Gastrocnemius medialis (tissue), 4 donors: ENCODE measurements around the gene POLA2. TPM values are rescaled to one million over a fixed set of nuclear protein-coding genes. Genes with fewer than 3 reads are reported as not detected.

Experiments
- ATAC-seq, 2 donors: fragments of 150-250 bp; one replicate each; pipeline ENCODE4 v1.9.1; 2016
- DNase-seq, 2 donors: peaks; one replicate each; pipeline ENCODE4 v3.0.0-alpha.2; 2019
- H3K27ac ChIP-seq, 4 donors: fragments of 200-600 bp; sonication (generic); 1 replicate in 1 of 4; 2 replicates in 3 of 4; pipeline ENCODE4 v1.5.1; 2016 to 2018; ENCODE audit warnings: mild to moderate bottlenecking in 2 of 4, moderate library complexity in 1 of 4
- H3K27me3 ChIP-seq, 3 donors: fragments of 200-600 bp; sonication (generic) in 2 of 3; 1 replicate in 1 of 3; 2 replicates in 2 of 3; pipeline versions ENCODE4 v1.5.1 to v1.6.0; 2016 to 2019; ENCODE audit warnings: mild to moderate bottlenecking in 1 of 3, moderate library complexity in 1 of 3
- H3K36me3 ChIP-seq, 2 donors: fragments of 200-600 bp; sonication (generic) in 1 of 2; one replicate each; pipeline ENCODE4 v1.5.1; 2017 to 2018
- H3K4me1 ChIP-seq, 2 donors: fragments of 200-600 bp; sonication (generic) in 1 of 2; one replicate each; pipeline ENCODE4 v1.5.1; 2016 to 2017; ENCODE audit warnings: mild to moderate bottlenecking in 2 of 2
- H3K4me3 ChIP-seq, 4 donors: fragments of 200-600 bp; sonication (generic) in 3 of 4; 1 replicate in 1 of 4; 2 replicates in 3 of 4; pipeline ENCODE4 v1.5.1; 2016 to 2019; ENCODE audit warnings: mild to moderate bottlenecking in 2 of 4
- H3K9me3 ChIP-seq, 3 donors: fragments of 200-600 bp; sonication (generic) in 2 of 3; 1 replicate in 1 of 3; 2 replicates in 2 of 3; pipeline ENCODE4 v1.5.1; 2016 to 2019
- POLR2A ChIP-seq, 2 donors: fragments of 450-650 bp; IDR thresholded peaks; one replicate each; pipeline ENCODE4 v1.6.1; 2017; ENCODE audit warnings: antibody characterized with exemption in 2 of 2, mild to moderate bottlenecking in 2 of 2, moderate library complexity in 2 of 2
- in situ Hi-C, 4 donors: fragments of 200-750 bp; cut with MboI; loops; one replicate each; pipeline versions ENCODE4 v1.15.0 to v1.8.0; 2017; ENCODE audit warnings: low sequenced_read_pairs in 4 of 4
- intact Hi-C: fragments of 100-400 bp; cut with DNase I; formaldehyde crosslinking; loops from one replicate; pipeline ENCODE4 v1.15.1; 2023; ENCODE audit warnings: low total_unique reads
- total RNA-seq, 4 donors: library from RNA; depleted of rRNA; stranded (reverse); fragments of >200 nt; gene quantifications; one replicate each; pipeline versions ENCODE4 v1.1.0 to v1.2.3, GENCODE V29; 2016
- TF ChIP-seq, protein P1 (sequence below), 5 experiments: fragments of 450-650 bp in 3 of 5; fragments of 200-600 bp in 2 of 5; sonication (generic) in 2 of 5; IDR thresholded peaks in 4 of 5; conservative IDR thresholded peaks in 1 of 5; 1 replicate in 4 of 5; 2 replicates in 1 of 5; pipeline ENCODE4 v1.5.1; 2016 to 2019; ENCODE audit warnings: antibody characterized with exemption in 5 of 5, mild to moderate bottlenecking in 3 of 5, moderate library complexity in 3 of 5

The POLA2 gene
- total RNA-seq, 4 donors from 2014 or later = 2.9 to 9.2 (median 6.9) TPM

DNA sequence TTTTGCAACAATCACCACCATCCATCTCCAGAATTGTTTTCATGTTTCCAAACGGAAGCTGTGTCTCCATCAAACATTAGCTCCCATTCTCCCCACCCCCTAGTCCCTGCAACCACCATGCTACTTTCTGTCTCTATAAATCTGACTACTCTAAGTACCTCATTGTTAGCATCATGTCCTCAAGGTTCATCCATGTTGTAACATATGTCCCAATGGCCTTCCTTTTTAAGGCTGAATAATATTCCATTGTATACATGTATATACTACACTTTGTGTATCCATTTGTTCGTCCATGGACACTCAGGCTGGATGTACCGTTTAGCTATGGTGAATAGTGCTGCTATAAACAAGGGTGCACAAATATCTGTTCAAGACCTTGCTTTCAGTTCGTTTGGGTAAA lies 63.7 kb downstream of the POLA2 start:
- no peak for ATAC-seq
- intact Hi-C loops = no loop called here
- no peak overlapping the region for H3K4me3 ChIP-seq
- peaks cover 8 to 9% of the 10 kb centered on the region in 2 donors for H3K4me1 ChIP-seq
- no peaks in the 10 kb centered on the region for H3K27me3 ChIP-seq
- H3K9me3 ChIP-seq = no peaks in the 10 kb centered on the region
- H3K27ac ChIP-seq = no peak overlapping the region
- no peak for DNase-seq
- TF ChIP-seq POLR2A (IDR thresholded peaks at IDR 0.05) = no peak
- TF ChIP-seq, protein P1, sequence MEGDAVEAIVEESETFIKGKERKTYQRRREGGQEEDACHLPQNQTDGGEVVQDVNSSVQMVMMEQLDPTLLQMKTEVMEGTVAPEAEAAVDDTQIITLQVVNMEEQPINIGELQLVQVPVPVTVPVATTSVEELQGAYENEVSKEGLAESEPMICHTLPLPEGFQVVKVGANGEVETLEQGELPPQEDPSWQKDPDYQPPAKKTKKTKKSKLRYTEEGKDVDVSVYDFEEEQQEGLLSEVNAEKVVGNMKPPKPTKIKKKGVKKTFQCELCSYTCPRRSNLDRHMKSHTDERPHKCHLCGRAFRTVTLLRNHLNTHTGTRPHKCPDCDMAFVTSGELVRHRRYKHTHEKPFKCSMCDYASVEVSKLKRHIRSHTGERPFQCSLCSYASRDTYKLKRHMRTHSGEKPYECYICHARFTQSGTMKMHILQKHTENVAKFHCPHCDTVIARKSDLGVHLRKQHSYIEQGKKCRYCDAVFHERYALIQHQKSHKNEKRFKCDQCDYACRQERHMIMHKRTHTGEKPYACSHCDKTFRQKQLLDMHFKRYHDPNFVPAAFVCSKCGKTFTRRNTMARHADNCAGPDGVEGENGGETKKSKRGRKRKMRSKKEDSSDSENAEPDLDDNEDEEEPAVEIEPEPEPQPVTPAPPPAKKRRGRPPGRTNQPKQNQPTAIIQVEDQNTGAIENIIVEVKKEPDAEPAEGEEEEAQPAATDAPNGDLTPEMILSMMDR (IDR thresholded peaks at IDR 0.05 in 4 of 5, conservative IDR thresholded peaks at IDR 0.05 in 1 of 5) = no peak
- peaks cover 0 to 14% of the 10 kb centered on the region in 2 donors for H3K36me3 ChIP-seq
- in situ Hi-C loops = loop anchor here in 3 of 4 donors (5.0 kb wide), 1 partner anchor 53 kb away; no protein-coding TSS in a partner anchor

DNA sequence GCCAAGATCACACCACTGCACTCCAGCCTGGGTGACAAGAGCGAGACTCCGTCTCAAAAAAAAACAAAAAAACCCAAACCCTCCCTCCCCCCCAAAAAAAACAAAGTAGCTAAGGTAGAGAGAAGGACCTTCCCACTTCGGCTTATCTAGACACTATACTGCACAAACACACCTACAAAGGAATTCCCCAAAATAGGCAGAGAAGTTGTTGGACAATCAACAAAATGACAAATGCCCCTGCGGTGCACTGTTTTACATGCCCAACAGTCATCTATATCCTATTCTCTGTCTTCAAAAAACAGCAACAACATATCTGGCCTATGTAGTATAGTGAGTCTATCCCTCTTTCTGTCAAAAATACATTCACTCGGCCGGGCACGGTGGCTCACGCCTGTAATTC lies 65.3 kb downstream of the POLA2 start:
- no peak for ATAC-seq
- TF ChIP-seq, protein P1 (IDR thresholded peaks at IDR 0.05 in 4 of 5, conservative IDR thresholded peaks at IDR 0.05 in 1 of 5) = no peak
- no peak for TF ChIP-seq POLR2A (IDR thresholded peaks at IDR 0.05)
- Histone ChIP-seq H3K4me3 (no peak overlapping the region), H3K9me3 (no peaks in the 10 kb centered on the region), H3K27ac (no peak overlapping the region), H3K36me3 (no peaks in the 10 kb centered on the region), H3K27me3 (no peaks in the 10 kb centered on the region), H3K4me1 (peaks cover 3 to 6% of the 10 kb centered on the region in 2 donors)
- DNase-seq = no peak
- intact Hi-C loops (no loop called here), in situ Hi-C loops (loop anchor here in 3 of 4 donors (5.0 kb wide), 1 partner anchor 55 kb away; no protein-coding TSS in a partner anchor)

DNA sequence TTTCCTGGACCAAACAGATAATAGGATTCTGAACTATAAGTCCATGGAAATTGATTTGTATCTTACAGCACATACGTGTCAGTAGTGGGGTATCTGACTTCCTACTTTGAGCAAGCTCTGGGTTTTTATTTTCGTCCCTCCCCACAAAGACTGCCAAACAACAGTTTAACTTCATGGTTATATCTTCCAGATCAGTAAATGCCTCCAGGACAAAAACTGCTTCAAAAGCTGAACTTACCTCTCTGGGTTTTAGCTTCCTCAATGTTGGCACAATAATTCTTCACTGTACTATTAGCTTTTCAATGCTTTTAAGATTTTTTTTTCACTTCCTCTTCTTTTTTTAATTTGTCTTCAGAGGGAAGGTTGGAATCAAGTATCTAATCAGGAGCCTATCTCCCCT lies 67.7 kb downstream of the POLA2 start:
- H3K4me3 ChIP-seq = no peak overlapping the region
- ATAC-seq (no peak), DNase-seq (no peak)
- peak overlapping the region in 2 of 4 donors; percentile 35 to 45 for H3K27ac ChIP-seq
- no peaks in the 10 kb centered on the region for H3K9me3 ChIP-seq
- TF ChIP-seq, protein P1 (IDR thresholded peaks at IDR 0.05 in 4 of 5, conservative IDR thresholded peaks at IDR 0.05 in 1 of 5) = no peak
- TF ChIP-seq POLR2A (IDR thresholded peaks at IDR 0.05) = no peak
- no peaks in the 10 kb centered on the region for H3K27me3 ChIP-seq
- no peaks in the 10 kb centered on the region for H3K36me3 ChIP-seq
- in situ Hi-C loops = loop anchor here in 3 of 4 donors (5.0 kb wide), 1 partner anchor 57 kb away; no protein-coding TSS in a partner anchor
- intact Hi-C loops = no loop called here
- H3K4me1 ChIP-seq = peaks cover 2 to 5% of the 10 kb centered on the region in 2 donors

DNA sequence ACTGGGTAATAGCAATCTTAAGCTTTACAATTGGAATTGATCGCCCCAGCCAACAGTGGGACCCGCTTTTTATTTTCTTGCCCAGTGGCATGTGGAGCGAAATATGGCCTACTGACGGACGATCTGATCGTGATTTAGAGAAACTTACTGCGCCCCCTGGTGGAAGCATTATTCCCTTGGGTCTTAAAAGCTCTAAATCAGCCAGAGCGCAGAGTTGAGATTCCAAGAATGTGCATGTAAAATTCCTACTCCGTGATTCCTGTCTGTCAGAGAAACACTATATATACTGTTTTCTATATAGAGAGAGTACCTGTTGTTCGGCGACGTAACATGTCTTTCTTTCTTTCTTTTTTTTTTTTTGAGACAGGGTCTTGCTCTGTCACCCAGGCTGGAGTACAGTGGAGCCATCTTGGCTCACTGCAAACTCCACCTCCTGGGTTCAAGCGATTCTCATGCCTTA lies 68.2 kb downstream of the POLA2 start:
- in situ Hi-C loops = loop anchor here in 3 of 4 donors (5.0 kb wide), 1 partner anchor 58 kb away; no protein-coding TSS in a partner anchor
- Histone ChIP-seq H3K36me3 (no peaks in the 10 kb centered on the region), H3K27ac (peak overlapping the region in 2 of 4 donors; percentile 35 to 45)

More for the DNA sequence above, 68.2 kb downstream of the POLA2 start:
- peak; percentile 60 to 67 for ATAC-seq
- Histone ChIP-seq H3K9me3 (no peaks in the 10 kb centered on the region), H3K27me3 (no peaks in the 10 kb centered on the region), H3K4me3 (no peak overlapping the region), H3K4me1 (peaks cover 7 to 10% of the 10 kb centered on the region in 2 donors)
- intact Hi-C loops = loop anchor here (1.0 to 5.0 kb wide), 2 partner anchors 55 to 68 kb away; partner anchors contain the start of gene POLA2
- TF ChIP-seq, protein P1 (IDR thresholded peaks at IDR 0.05 in 4 of 5, conservative IDR thresholded peaks at IDR 0.05 in 1 of 5) = peak; percentile 75 to 86 (median 84)
- TF ChIP-seq POLR2A (IDR thresholded peaks at IDR 0.05) = no peak
- DNase-seq = peak; percentile 76 to 80
